NCI-H1048 (cell line): ENCODE measurements around the gene PARD3B.
A peak's percentile ranks its signal among the peaks of the same experiment; 100 is the strongest.

Experiments used
- DNase-seq: peaks from one replicate; lab custom pipeline; 2025; lab: John Stamatoyannopoulos, UW

The PARD3B gene

GRCh38 chr2:204896146-204896545 lies 350.9 kb downstream of the PARD3B start:
- no peak for DNase-seq

GRCh38 chr2:204897561-204897960 lies 352.3 kb downstream of the PARD3B start:
- no peak for DNase-seq

- no peak for DNase-seq
Measured at GRCh38 chr2:204898928-204899640, 353.8 kb downstream of the PARD3B start.

GRCh38 chr2:204899983-204900382 lies 354.7 kb downstream of the PARD3B start:
- DNase-seq = no peak

- DNase-seq = no peak
Measured at GRCh38 chr2:204900487-204900886, 355.2 kb downstream of the PARD3B start.

GRCh38 chr2:204900910-204901309 lies 355.6 kb downstream of the PARD3B start:
- DNase-seq = no peak

- DNase-seq = no peak
Measured at GRCh38 chr2:204901591-204901990, 356.3 kb downstream of the PARD3B start.

GRCh38 chr2:204909791-204910190 lies 364.5 kb downstream of the PARD3B start:
- DNase-seq = no peak

- DNase-seq = no peak
Measured at GRCh38 chr2:204913312-204913711, 368.0 kb downstream of the PARD3B start.

GRCh38 chr2:204913854-204914464 lies 368.7 kb downstream of the PARD3B start:
- no peak for DNase-seq

- DNase-seq = no peak
Measured at GRCh38 chr2:204914708-204915107, 369.4 kb downstream of the PARD3B start.

GRCh38 chr2:204917089-204917701 lies 371.9 kb downstream of the PARD3B start:
- DNase-seq = no peak

GRCh38 chr2:204920776-204921175 lies 375.5 kb downstream of the PARD3B start:
- no peak for DNase-seq

- no peak for DNase-seq
Measured at GRCh38 chr2:204923957-204924356, 378.7 kb downstream of the PARD3B start.

GRCh38 chr2:204931562-204931961 lies 386.3 kb downstream of the PARD3B start:
- no peak for DNase-seq

GRCh38 chr2:204933735-204934374 lies 388.6 kb downstream of the PARD3B start:
- no peak for DNase-seq

- no peak for DNase-seq
Measured at GRCh38 chr2:204944927-204945326, 399.7 kb downstream of the PARD3B start.

- DNase-seq = no peak
Measured at GRCh38 chr2:204945376-204945775, 400.1 kb downstream of the PARD3B start.

- DNase-seq = no peak
Measured at GRCh38 chr2:204946892-204947291, 401.6 kb downstream of the PARD3B start.

GRCh38 chr2:204947405-204947804 lies 402.1 kb downstream of the PARD3B start:
- no peak for DNase-seq

- DNase-seq = peak; percentile 90
Measured at GRCh38 chr2:204948024-204948763, 402.9 kb downstream of the PARD3B start.

- DNase-seq = no peak
Measured at GRCh38 chr2:204948822-204949221, 403.5 kb downstream of the PARD3B start.
